ENCODE measurements around the gene DHRS2. TPM values are rescaled to one million over a fixed set of nuclear protein-coding genes. Genes with fewer than 3 reads are reported as not detected.
"Not testable (repeated sequence)": the region's sequence is repeated elsewhere in the genome, so short reads cannot be mapped to it uniquely, and the experiment has no call there.

DHRS2 gene
- total RNA-seq, 2 donors from 2014 or later, result 0.56 to 2.1 TPM

DNA sequence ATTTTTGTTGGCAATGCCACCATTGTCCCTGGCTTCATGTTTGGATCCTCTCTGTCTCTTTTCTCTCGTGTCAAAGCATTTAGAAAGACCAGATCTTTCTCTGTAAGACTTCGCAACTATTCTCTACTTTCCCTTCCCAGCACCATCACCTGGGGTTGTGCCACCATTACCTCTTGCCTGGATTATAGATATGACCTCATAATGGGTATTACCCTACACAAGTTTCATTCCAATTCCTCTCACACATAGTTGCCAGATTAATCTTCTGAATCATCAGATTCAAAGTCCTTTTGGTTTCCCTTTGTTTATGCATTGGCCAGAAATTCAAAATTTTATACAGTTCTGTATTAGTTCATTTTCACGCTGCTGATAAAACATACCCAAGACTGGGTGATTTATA is 27.2 kb upstream of the DHRS2 start:
- Histone ChIP-seq H3K27me3 (no peaks in the 10 kb centered on the region), H3K27ac (peak overlapping the region; percentile 58), H3K4me3 (no peak overlapping the region), H3K36me3 (no peaks in the 10 kb centered on the region), H3K9ac (ENCODE audit: low read depth in 2 of 2, low read length in 2 of 2) (no peak overlapping the region), H3K4me1 (peaks cover 4% of the 10 kb centered on the region), H3K9me3 (no peaks in the 10 kb centered on the region)
- TF ChIP-seq, protein P1, sequence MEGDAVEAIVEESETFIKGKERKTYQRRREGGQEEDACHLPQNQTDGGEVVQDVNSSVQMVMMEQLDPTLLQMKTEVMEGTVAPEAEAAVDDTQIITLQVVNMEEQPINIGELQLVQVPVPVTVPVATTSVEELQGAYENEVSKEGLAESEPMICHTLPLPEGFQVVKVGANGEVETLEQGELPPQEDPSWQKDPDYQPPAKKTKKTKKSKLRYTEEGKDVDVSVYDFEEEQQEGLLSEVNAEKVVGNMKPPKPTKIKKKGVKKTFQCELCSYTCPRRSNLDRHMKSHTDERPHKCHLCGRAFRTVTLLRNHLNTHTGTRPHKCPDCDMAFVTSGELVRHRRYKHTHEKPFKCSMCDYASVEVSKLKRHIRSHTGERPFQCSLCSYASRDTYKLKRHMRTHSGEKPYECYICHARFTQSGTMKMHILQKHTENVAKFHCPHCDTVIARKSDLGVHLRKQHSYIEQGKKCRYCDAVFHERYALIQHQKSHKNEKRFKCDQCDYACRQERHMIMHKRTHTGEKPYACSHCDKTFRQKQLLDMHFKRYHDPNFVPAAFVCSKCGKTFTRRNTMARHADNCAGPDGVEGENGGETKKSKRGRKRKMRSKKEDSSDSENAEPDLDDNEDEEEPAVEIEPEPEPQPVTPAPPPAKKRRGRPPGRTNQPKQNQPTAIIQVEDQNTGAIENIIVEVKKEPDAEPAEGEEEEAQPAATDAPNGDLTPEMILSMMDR (IDR thresholded peaks at IDR 0.05), result no peak
- no peak for DNase-seq
- intact Hi-C loops (cut with DNase I), result no loop called here

DNA sequence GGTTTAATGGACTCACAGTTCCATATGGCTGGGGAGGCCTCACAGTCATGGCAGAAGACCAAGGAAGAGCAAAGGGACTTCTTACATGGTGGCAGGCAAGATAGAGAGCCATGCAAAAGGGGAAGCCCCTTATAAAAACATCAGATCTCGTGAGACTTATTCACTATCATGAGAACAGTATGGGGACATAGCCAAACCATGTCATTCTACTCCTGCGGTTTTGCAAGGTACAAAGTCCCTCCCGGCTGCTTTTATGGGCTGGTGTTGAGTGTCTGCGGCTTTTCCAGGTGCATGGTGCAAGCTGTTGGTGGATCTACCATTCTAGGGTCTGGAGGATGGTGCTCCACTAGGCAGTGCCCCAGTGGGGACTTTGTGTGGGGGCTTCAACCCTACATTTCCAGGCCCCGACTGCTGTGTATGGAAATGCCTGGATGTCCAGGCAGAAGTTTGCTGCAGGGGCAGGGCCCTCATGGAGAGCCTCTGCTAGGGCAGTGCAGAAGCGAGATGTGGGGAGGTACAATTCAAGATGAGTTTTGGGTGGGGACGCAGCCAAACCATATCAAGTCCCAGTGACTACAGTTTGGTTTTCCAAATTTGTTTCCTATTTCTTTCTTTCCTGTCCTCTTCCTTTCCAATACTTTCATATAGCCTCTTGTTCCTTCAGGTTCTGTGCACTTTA is 26.6 kb upstream of the DHRS2 start:
- H3K9ac ChIP-seq (ENCODE audit: low read depth in 2 of 2, low read length in 2 of 2); intact Hi-C loops (cut with DNase I); H3K9me3 ChIP-seq; H3K4me1 ChIP-seq; H3K4me3 ChIP-seq; H3K27me3 ChIP-seq; H3K36me3 ChIP-seq: not testable (repeated sequence)
- peak overlapping the region; percentile 58 for H3K27ac ChIP-seq
- DNase-seq, result peak; percentile 82

DNA sequence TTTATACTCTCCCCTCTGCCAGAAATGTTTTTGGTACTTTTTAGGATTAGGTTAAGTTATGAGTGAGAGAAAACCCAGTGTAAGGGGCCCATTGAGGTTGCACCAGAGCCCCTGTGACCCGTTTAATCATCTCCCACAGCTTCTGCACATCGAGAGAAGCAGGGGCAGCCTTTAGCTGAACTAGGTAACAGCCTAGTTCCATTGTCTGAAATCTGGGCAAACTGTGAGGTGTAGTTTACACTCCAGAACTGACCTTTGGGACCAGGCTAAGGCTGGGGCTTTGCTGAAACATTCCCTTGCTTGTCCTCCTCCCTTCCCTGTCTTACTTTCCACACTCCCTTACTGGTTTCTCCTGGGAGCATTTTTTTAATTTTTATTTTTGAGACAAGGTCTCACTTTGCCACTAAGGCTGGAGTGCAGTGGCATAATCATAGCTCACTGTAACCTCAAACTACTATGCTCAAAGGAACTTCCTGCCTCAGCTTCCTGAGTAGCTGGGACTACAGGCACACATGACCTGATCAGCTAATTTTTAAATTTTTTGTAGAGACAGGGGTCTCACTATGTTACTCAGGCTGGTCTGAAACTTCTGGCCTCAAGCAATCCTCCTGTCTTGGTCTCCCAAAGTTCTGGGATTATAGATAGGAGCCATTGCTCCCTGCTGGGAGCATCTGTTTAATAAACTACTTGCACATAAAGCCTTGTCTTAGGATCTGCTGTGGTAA is 25.9 kb upstream of the DHRS2 start:
- TF ChIP-seq, protein P1 (IDR thresholded peaks at IDR 0.05), result no peak
- H3K36me3 ChIP-seq, result no peaks in the 10 kb centered on the region
- peak; percentile 44 for DNase-seq
- H3K9ac ChIP-seq (ENCODE audit: low read depth in 2 of 2, low read length in 2 of 2), result no peak overlapping the region
- peaks cover 4% of the 10 kb centered on the region for H3K4me1 ChIP-seq
- no peaks in the 10 kb centered on the region for H3K9me3 ChIP-seq
- H3K27ac ChIP-seq, result peak overlapping the region; percentile 58
- no peaks in the 10 kb centered on the region for H3K27me3 ChIP-seq
- intact Hi-C loops (cut with DNase I), result no loop called here
- no peak overlapping the region for H3K4me3 ChIP-seq

DNA sequence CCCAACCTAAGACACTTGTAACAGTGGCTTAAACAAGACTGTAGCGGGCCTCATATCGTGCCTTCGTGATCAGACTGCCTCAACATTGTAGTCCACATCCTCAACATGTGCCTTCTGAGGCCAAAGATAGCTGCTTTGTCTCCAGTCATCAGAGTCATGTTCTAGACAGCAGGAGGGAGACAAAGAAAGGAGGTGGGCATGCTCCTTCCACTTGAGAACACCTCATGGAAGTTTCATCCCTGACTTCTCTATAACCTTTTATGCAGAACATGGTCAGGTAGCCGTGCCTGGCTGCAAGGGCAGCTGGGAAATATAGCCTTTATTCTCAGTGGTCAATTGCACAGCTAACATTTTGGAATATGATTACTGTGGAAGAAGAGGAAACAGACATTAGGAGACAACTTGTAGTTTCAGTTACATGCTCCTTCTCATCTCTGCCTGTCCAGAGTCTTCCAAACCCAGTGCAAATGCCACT is 25.3 kb upstream of the DHRS2 start:
- Histone ChIP-seq H3K4me3 (no peak overlapping the region), H3K36me3 (no peaks in the 10 kb centered on the region), H3K27ac (peak overlapping the region; percentile 58), H3K9ac (ENCODE audit: low read depth in 2 of 2, low read length in 2 of 2) (no peak overlapping the region), H3K4me1 (peaks cover 4% of the 10 kb centered on the region), H3K27me3 (no peaks in the 10 kb centered on the region), H3K9me3 (no peaks in the 10 kb centered on the region)
- TF ChIP-seq, protein P1 (IDR thresholded peaks at IDR 0.05), result no peak
- no peak for DNase-seq
- intact Hi-C loops (cut with DNase I), result no loop called here

DNA sequence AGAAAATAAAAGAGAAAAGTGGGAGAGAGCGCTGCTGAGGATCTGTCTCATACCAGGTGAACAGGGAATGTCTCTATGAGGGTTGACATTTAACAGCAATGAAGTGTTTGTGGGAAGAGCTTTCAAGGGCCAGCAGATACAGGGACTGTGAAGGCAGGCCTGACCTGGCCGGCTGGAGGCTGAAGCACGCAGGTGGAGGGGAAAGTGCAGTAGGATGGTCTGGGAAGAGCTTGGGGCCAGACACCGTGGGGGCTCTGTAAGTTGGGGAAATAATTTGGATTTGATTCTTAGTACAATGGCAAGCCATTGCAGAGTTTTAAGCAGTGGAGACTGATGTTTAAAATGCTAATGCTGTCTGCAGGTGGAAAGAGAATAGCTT is 23.8 kb upstream of the DHRS2 start:
- intact Hi-C loops (cut with DNase I), result no loop called here
- Histone ChIP-seq H3K27ac (no peak overlapping the region), H3K9me3 (no peaks in the 10 kb centered on the region), H3K4me1 (peaks cover 4% of the 10 kb centered on the region), H3K9ac (ENCODE audit: low read depth in 2 of 2, low read length in 2 of 2) (peak overlapping the region in 1 of 2 donors; percentile 35), H3K4me3 (no peak overlapping the region), H3K27me3 (no peaks in the 10 kb centered on the region), H3K36me3 (no peaks in the 10 kb centered on the region)
- TF ChIP-seq, protein P1 (IDR thresholded peaks at IDR 0.05), result no peak
- no peak for DNase-seq

DNA sequence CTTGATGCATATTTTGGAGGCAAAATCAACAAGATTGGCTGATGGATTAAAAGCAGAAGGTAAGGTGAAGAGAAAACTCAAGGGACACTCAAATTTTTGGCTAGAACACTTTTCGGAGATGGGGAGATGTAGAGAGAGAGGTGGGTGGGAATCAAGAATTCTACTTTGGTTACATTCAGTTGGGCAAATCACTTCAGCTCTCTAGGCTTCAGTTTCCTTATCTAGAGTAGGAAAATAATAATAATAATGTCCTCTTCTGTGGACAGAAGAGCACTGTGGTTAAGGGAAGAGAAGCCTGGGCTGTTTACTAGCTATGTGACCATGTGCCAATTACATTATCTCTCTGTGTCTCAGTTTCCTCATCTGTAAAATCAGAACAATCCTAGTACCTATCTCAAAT is 23.4 kb upstream of the DHRS2 start:
- TF ChIP-seq, protein P1 (IDR thresholded peaks at IDR 0.05), result no peak
- Histone ChIP-seq H3K9me3 (no peaks in the 10 kb centered on the region), H3K4me1 (peaks cover 4% of the 10 kb centered on the region), H3K36me3 (no peaks in the 10 kb centered on the region), H3K4me3 (no peak overlapping the region), H3K9ac (ENCODE audit: low read depth in 2 of 2, low read length in 2 of 2) (peak overlapping the region in 1 of 2 donors; percentile 35), H3K27me3 (no peaks in the 10 kb centered on the region), H3K27ac (peak overlapping the region; percentile 73)
- intact Hi-C loops (cut with DNase I), result no loop called here
- DNase-seq, result no peak

All from colonic mucosa (tissue), 4 donors.